HG03159 (cell line): ENCODE results near the gene AFG3L2.

Experiments used
- ATAC-seq: cut with Tn5 transposase; IDR thresholded peaks from one replicate; pipeline ENCODE4 v1.9.1; 2021; ENCODE audit warnings: mild to moderate bottlenecking, moderate library complexity; ENCODE audit not compliant: unreplicated experiment

AFG3L2 gene

DNA sequence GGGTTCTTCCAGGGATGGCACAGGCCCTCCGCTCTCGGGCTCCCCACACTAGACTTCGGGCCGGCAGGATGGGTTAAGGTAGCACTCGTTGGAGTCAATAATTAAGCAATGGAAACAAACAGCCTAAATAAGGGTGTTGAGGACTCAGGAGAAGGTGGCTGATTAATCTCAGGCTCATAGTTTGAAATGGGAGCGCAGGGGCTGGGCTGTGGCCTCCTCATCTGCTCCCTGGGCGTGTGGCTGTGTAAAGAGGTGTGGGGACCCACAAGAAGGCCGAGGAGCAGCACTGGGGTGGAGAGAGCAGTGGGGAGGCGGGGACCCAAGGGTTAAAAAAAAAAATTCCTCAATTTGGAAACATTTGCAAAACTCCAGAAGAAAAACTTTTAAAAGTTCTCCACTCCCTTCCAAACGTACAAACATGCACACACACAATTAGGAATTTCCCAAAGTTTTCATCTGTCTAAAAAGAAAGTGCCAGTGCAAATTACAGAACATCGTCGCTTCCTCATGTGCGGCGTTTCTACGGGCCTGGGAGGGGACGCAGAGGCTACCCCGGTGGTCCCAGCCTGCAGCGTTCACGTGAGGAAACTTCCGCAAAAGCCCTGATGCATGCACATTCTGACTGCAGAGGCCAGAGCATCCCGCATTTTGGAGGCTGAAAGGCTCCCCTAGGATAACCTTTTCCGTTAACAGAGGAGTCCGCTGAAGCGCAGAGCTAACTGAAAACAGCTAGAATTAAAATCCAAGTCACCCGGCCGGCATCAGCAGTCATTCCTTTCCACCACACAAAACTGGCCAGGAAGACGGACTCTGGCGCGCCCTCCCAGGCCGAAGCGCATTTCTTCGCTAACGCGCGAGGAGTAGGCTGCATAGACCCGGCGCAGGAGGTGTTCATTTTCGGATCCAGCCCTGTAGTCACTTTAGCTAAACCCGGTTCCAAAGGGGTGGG, 70.0 kb downstream of the AFG3L2 start:
- ATAC-seq = no peak

DNA sequence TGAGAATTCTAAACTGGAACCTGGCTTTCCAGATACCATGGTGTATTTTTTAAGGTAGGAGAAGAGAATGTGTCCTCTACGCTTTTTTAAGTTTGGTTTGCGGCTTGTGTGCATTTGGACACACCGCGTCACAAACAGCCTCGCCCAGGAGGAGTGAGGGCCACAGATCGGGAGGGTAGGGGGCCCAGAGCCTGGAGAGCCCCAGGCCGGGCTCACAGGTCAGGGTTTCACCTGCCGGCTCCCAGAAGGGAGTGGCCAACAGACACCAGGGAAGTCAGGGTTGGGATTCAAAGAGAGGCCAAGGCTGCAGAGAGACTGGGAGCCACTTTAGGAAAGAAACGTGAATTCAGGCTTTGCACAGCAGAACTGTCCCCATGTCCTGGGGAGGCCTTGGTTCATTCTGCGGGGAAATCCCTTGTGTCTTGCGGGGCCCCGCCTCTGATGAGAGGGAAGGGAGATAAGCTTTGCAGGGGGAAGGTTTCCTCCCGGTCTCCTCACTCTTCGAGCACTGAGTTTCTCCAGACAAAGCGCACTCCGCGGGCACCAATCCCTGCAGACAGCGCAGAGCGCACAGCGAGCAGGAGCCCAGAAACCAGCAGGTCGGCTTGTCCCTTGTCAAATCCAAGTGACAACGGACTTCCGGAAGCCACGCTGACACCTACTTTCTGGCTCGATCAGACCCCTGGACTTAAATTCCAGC, 70.9 kb downstream of the AFG3L2 start:
- no peak for ATAC-seq

DNA sequence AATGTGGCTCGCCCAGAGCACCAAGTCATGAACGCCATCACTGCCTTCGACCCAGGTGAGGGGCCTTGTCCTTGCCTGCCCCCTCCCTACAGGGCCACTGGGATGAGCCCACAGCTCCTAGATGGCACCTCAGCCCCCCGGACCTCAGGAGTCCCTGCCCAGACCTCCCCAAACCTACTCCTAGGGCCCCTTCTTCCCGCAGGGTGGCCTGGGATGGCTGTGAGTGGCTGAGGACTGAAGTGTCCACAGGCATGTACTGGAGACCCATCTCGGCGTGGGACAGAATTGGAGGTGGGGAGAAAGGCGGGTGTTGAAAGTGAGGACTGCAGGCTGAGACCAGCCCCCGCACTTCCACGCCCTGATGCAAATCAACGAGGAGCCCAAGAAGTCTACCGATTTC, 71.8 kb downstream of the AFG3L2 start:
- no peak for ATAC-seq

DNA sequence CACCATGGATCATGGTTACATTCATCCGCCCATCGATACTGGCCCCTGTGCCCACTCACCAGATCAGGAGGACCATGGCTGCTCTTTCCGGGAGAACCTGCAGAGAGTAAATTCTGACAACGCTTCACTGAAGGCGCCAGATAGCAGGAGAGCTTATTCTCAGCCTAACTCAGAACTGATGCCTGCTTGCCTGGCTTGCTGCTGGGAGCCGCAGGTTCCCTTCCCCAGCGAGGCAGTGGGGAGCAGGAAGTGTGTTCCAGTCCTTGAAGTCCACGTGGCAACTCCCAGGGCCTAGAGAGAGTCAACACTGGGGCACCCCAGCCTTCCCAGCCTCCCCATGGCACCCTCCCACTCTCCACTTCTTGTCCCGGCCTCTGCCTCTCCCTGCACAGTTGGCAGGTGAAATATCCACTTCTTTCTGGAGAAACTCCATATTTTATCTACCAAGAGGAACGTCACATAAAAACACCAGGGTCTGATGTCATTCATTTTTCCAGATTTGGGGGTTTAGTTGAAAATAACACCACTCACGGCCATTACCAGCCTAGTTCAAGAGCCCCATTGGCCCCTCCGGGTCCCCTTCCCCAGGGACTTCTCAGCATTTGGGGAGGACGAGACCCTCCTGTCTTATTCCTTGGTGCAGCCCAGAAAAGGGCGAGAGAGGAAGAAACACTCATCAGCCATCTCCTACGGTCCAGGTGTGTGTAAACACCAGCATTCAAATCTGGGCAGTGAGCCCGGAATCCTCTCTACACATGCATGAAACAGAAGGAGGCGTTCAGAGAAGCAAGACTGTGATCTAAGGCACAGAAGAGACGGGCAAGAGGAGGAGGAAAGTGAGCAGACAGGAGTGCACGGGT, 72.4 kb downstream of the AFG3L2 start:
- no peak for ATAC-seq

- no peak for ATAC-seq
Observed at GRCh38 chr18:12302391-12303147, 74.5 kb downstream of the AFG3L2 start.

DNA sequence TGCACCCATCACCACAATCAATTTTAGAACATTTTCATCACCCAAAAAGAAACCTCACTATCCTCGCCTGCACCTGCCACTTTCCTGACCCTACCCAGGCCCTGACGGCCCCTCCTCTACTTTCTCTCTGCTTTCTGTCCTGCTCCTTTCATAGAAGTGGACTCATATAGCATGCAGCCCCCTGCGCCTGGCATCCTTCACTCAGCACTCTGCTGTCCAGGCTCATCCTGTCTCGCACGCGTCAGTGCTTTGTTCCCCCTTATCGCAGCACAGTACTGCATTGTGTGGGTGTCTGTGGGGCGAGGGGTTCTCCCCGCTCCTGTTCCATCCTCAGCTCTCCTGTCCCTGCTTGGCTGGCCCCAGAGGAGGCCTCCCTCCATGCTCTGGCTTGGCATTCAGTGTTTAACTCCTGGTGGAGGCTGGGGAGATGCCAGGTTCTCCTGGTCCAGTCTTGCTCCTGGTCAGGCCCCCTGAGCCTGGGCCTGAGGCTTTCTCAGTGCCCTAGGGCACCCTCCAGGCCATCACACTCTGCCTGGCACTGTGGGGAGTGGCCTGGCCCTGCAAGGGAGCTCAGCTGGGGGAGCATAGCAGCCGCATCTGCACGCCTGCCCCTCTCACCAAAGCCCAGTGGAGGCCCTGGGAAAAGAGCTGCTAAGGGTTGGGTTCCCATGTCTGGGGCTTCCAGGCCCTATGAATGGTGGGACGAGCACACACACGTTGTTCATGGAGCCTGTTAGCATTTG, 75.6 kb downstream of the AFG3L2 start:
- ATAC-seq = no peak

- ATAC-seq = no peak
Observed at GRCh38 chr18:12299862-12300261, 77.2 kb downstream of the AFG3L2 start.

DNA sequence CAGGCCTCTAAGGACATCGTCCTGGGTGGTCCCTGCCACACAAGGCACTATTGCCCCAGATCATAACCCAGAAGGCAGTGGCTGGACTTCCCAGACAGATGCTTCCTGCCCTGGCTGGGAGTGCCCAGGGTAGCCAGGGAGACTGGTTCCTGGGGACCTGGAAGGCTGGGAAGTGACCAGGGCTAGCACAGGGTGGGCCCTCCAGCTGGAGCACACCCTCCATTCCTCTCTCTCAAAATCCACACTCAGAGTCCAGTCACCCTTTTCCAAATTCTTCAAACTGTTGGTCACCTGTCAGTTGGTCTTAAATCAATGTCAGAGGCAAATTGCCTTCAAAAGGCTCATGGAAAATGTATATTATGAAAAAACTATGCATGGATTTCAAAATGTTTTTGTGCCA, 80.6 kb downstream of the AFG3L2 start:
- no peak for ATAC-seq

DNA sequence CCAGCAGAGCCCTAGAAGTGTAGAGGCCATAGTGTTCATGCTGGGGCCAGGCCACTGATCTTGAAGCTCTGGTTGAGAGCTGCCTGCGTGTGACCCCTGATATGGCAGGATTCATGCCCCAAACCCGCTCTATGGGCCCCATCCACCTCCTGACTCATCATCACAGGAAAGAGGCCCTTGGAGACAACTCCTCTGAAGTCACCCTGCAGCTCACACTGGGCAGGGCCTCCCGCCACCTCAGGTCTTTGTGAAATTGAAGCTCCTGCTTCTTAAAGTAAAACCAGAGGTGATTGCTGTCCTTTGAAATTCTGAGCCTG, 81.0 kb downstream of the AFG3L2 start:
- ATAC-seq = no peak

GRCh38 chr18:12295389-12296086, 81.5 kb downstream of the AFG3L2 start:
- no peak for ATAC-seq

DNA sequence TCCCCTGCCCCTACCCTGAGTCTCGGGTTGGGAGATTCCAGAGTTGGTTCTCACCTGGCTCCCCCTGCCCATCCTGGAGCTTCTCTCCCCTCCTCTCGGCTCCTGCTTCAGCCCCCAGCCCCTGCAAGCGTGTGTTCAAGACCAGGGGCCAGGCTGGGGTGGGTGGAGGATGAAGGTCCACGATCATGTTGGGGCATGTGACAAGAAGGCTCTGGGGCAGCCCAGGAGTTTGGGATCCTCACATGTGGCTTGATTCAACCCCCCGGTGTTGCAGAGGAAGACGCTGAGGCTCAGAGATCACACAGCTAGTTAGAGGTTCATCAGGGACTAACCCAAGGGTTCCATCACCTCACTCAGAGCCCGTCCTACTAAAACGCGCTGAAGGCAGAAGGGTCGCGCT, 83.2 kb downstream of the AFG3L2 start:
- no peak for ATAC-seq

DNA sequence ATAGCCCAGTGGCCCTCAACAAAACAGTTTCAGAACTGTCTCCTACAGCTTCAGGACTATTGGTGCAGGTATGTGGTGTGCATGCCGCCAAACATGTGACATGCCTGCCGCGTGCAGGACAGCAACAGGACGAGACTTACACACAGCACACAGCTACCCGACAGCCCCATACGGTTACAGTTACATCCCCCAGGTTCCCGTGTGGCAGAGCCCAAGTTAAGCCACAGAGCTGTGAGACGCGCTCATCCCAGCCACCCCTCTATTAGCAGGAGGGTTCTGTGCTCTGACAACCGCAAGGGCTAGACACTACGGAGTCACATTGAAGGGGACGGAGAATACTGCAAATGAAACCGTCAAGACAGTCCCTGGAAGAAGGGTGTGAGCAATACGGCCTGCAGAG, 85.3 kb downstream of the AFG3L2 start:
- no peak for ATAC-seq

DNA sequence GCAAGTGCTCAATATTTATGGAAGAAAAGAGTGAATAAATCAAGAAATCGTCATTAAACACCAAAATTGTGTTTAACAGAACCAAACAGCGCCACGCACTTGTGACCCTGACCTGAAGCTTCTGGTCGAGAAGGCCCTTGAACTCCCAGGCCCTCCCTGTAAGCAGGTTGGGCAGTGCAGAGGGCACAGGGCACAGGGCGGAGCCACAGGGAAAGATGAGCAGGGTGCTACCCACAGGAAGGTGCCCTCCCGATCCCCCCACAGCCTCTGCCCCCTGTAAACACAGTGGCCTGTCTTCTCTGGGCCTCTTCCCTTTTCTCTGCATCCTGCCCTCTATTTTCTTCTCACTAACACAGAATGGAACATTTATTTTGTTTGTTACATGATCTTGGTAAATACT, 85.9 kb downstream of the AFG3L2 start:
- ATAC-seq = no peak

- ATAC-seq = no peak
Observed at GRCh38 chr18:12290086-12290485, 86.9 kb downstream of the AFG3L2 start.

GRCh38 chr18:12288403-12288755, 88.6 kb downstream of the AFG3L2 start:
- no peak for ATAC-seq

- ATAC-seq = no peak
Observed at GRCh38 chr18:12287684-12288402, 89.2 kb downstream of the AFG3L2 start.

DNA sequence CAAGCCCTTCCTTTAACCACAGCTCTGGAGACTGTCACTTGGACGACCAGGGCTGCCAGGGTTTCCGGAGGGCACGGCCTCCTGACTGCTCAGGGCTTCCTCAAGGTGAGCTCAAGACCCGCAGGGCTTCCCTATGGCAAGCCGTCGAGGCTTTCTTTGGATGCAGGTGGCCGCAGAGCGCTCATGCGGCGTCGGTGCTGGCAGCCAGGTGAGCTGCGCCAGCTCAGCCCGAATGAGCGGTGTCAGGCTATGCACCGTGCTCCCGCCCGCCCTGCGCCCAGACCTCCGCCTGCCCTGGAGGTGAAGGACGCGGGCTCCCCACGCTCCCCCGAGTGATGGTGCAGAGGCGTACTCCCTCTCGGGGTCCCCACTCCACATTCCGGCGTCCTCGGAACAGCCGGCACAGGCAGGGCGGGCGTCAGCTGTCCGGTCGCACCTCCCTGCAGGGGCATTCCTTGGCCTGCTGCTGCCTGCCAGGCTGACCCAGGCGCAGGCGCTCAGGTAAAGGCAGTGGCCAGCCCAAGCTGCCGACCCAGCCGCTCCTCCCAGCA, 89.8 kb downstream of the AFG3L2 start:
- no peak for ATAC-seq

DNA sequence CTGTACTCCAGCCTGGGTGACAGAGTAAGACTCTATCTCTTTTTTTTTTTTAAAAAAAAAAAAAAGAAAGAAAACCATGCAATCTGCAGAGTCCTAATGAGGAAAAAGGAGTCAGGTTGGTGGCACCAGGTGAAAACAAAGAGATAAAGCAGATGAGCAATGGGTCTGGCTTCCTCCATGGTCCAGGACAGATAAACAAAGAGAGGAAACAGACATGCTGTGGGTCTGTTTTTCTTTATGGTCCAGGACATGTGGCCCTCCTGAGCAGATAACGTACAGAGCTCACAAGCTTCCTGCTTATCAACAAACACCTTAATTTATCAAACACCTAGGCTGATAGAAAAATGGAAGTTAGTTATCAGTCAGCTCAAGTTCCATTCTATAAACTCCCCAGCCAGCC, 93.4 kb downstream of the AFG3L2 start:
- no peak for ATAC-seq

- ATAC-seq = no peak
Observed at GRCh38 chr18:12283256-12283655, 93.8 kb downstream of the AFG3L2 start.
